ENCODE results near the gene TRDN.

TRDN gene

DNA sequence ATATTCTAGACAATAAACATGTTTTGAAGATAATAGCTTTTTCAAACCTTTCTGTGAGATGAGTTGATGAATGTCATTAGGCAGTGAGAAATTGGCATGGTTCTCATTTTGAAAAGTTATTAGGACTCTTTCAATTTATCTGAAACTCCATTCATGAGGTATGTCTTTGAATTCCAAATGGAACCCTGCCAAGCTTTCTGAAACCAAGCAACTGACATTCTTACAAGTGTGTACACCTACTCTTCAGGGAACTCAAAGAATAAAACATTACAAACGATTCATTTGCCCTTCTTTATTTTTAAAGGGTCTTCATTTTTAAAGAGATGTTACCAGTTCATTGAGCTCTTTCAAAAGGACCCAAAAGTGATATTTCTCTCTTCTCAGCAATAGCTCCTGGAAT, 2.1 kb upstream of the TRDN start:
- Histone ChIP-seq H3K36me3 (ENCODE audit: insufficient read depth, low read length) (no peaks in the 10 kb centered on the region), H3K27ac (ENCODE audit: low read length) (no peak overlapping the region), H3K9me3 (ENCODE audit: insufficient read depth, low read length, severe bottlenecking) (no peaks in the 10 kb centered on the region), H3K4me2 (ENCODE audit: insufficient read depth, low read length) (no peak overlapping the region), H3K4me3 (ENCODE audit: low read depth in 1 of 2, low read length in 2 of 2) (no peak overlapping the region), H3K27me3 (ENCODE audit: insufficient read depth, low read length, poor library complexity) (no peaks in the 10 kb centered on the region), H3K4me1 (ENCODE audit: insufficient read depth, low read length) (no peaks in the 10 kb centered on the region), H3K79me2 (ENCODE audit: insufficient read depth, low read length) (no peaks in the 10 kb centered on the region), H3K9ac (ENCODE audit: low read depth, low read length) (no peak overlapping the region), H2AFZ (ENCODE audit: low read depth, low read length) (no peak overlapping the region), H4K20me1 (ENCODE audit: insufficient read depth, low read length) (no peaks in the 10 kb centered on the region)
- no peak for TF ChIP-seq EZH2 (IDR thresholded peaks at IDR 0.05; ENCODE audit: borderline replicate concordance, low read depth, low read length, severe bottlenecking)
- TF ChIP-seq, protein P1, sequence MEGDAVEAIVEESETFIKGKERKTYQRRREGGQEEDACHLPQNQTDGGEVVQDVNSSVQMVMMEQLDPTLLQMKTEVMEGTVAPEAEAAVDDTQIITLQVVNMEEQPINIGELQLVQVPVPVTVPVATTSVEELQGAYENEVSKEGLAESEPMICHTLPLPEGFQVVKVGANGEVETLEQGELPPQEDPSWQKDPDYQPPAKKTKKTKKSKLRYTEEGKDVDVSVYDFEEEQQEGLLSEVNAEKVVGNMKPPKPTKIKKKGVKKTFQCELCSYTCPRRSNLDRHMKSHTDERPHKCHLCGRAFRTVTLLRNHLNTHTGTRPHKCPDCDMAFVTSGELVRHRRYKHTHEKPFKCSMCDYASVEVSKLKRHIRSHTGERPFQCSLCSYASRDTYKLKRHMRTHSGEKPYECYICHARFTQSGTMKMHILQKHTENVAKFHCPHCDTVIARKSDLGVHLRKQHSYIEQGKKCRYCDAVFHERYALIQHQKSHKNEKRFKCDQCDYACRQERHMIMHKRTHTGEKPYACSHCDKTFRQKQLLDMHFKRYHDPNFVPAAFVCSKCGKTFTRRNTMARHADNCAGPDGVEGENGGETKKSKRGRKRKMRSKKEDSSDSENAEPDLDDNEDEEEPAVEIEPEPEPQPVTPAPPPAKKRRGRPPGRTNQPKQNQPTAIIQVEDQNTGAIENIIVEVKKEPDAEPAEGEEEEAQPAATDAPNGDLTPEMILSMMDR (IDR thresholded peaks at IDR 0.05; ENCODE audit: borderline replicate concordance, extremely low read depth, low read length, poor library complexity, severe bottlenecking): no peak
- ATAC-seq (ENCODE audit: insufficient read depth, low read depth) (no peak), DNase-seq (no peak)

DNA sequence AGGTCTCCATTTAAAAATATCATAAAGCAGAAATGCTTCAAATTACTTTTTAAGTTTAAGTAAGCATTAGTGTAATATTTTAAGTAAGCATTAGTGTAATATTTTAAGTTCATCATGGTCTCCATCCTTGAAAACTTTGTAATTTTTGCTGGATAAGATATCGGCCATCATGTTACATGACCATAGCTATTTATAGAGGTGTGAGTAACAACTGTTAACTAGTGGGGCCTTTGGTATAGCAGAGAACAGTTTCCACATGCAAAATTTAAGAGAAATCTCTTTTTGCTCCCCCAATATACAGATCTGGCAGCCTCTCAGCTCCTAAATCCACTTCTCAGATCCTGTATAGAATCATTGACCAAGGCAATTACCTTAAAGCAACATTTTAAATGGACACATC, 468 bp downstream of the TRDN start:
- H2AFZ ChIP-seq (ENCODE audit: low read depth, low read length): no peak overlapping the region

DNA sequence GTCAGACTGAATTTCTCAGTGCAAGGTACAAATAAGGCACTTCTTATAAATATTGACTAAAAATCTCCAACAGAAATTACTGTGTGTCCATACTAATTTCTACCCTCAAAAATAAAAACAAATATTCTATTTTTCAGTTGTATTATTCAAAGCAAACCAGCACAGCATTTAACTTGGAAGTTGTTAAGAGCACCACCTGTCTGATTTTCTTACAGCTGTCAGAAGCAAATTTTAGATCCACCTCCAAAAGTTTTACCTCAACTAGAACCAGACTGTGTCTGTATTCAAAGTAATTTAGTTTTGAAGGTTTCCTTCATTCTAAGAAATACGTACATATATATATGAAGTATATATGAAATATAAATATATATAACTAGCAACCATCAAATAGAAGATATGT, 1.2 kb downstream of the TRDN start:
- no peak overlapping the region for H3K27ac ChIP-seq (ENCODE audit: low read length)
- H3K36me3 ChIP-seq (ENCODE audit: insufficient read depth, low read length): no peaks in the 10 kb centered on the region
- no peak overlapping the region for H3K9ac ChIP-seq (ENCODE audit: low read depth, low read length)
- no peak overlapping the region for H2AFZ ChIP-seq (ENCODE audit: low read depth, low read length)
- H4K20me1 ChIP-seq (ENCODE audit: insufficient read depth, low read length): no peaks in the 10 kb centered on the region
- no peak overlapping the region for H3K4me2 ChIP-seq (ENCODE audit: insufficient read depth, low read length)
- ATAC-seq (ENCODE audit: insufficient read depth, low read depth) (no peak), DNase-seq (no peak)
- H3K9me3 ChIP-seq (ENCODE audit: insufficient read depth, low read length, severe bottlenecking): no peaks in the 10 kb centered on the region
- H3K79me2 ChIP-seq (ENCODE audit: insufficient read depth, low read length): no peaks in the 10 kb centered on the region
- H3K4me1 ChIP-seq (ENCODE audit: insufficient read depth, low read length): no peaks in the 10 kb centered on the region
- TF ChIP-seq EZH2 (IDR thresholded peaks at IDR 0.05; ENCODE audit: borderline replicate concordance, low read depth, low read length, severe bottlenecking): no peak
- TF ChIP-seq, protein P1 (IDR thresholded peaks at IDR 0.05; ENCODE audit: borderline replicate concordance, extremely low read depth, low read length, poor library complexity, severe bottlenecking): no peak
- H3K4me3 ChIP-seq (ENCODE audit: low read depth in 1 of 2, low read length in 2 of 2): no peak overlapping the region
- H3K27me3 ChIP-seq (ENCODE audit: insufficient read depth, low read length, poor library complexity): no peaks in the 10 kb centered on the region

More for the DNA sequence above, 468 bp downstream of the TRDN start:
- Histone ChIP-seq H3K36me3 (ENCODE audit: insufficient read depth, low read length) (no peaks in the 10 kb centered on the region), H3K4me2 (ENCODE audit: insufficient read depth, low read length) (no peak overlapping the region), H3K79me2 (ENCODE audit: insufficient read depth, low read length) (no peaks in the 10 kb centered on the region), H3K4me3 (ENCODE audit: low read depth in 1 of 2, low read length in 2 of 2) (no peak overlapping the region), H3K9me3 (ENCODE audit: insufficient read depth, low read length, severe bottlenecking) (no peaks in the 10 kb centered on the region), H4K20me1 (ENCODE audit: insufficient read depth, low read length) (no peaks in the 10 kb centered on the region), H3K9ac (ENCODE audit: low read depth, low read length) (no peak overlapping the region), H3K27me3 (ENCODE audit: insufficient read depth, low read length, poor library complexity) (no peaks in the 10 kb centered on the region), H3K27ac (ENCODE audit: low read length) (no peak overlapping the region), H3K4me1 (ENCODE audit: insufficient read depth, low read length) (no peaks in the 10 kb centered on the region)
- ATAC-seq (ENCODE audit: insufficient read depth, low read depth) (no peak), DNase-seq (no peak)
- TF ChIP-seq EZH2 (IDR thresholded peaks at IDR 0.05; ENCODE audit: borderline replicate concordance, low read depth, low read length, severe bottlenecking): no peak
- TF ChIP-seq, protein P1 (IDR thresholded peaks at IDR 0.05; ENCODE audit: borderline replicate concordance, extremely low read depth, low read length, poor library complexity, severe bottlenecking): no peak

DNA sequence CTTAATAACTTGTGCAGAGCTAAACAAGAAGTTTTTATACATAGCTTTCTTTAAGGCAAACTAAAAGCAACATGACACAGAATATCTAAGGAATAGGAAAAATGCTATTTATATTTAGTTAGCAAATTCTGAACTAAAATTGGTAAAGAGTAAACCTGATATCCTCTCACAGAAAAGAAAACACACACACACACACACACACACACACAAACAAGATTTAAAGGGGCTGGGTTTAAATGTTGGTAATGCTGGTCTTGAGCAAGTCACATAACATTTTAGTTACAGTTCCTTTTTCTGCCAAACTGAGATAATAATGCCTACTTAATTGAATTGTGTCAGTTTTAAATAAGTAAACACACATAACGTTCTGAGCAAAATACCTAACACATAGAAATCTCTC, 1.6 kb downstream of the TRDN start:
- DNase-seq (no peak), ATAC-seq (ENCODE audit: insufficient read depth, low read depth) (no peak)
- Histone ChIP-seq H2AFZ (ENCODE audit: low read depth, low read length) (no peak overlapping the region), H3K36me3 (ENCODE audit: insufficient read depth, low read length) (no peaks in the 10 kb centered on the region), H3K4me2 (ENCODE audit: insufficient read depth, low read length) (no peak overlapping the region), H3K27me3 (ENCODE audit: insufficient read depth, low read length, poor library complexity) (no peaks in the 10 kb centered on the region), H3K4me3 (ENCODE audit: low read depth in 1 of 2, low read length in 2 of 2) (no peak overlapping the region), H3K9me3 (ENCODE audit: insufficient read depth, low read length, severe bottlenecking) (no peaks in the 10 kb centered on the region), H3K79me2 (ENCODE audit: insufficient read depth, low read length) (no peaks in the 10 kb centered on the region), H3K27ac (ENCODE audit: low read length) (no peak overlapping the region), H4K20me1 (ENCODE audit: insufficient read depth, low read length) (no peaks in the 10 kb centered on the region), H3K9ac (ENCODE audit: low read depth, low read length) (no peak overlapping the region), H3K4me1 (ENCODE audit: insufficient read depth, low read length) (no peaks in the 10 kb centered on the region)
- TF ChIP-seq EZH2 (IDR thresholded peaks at IDR 0.05; ENCODE audit: borderline replicate concordance, low read depth, low read length, severe bottlenecking): no peak
- TF ChIP-seq, protein P1 (IDR thresholded peaks at IDR 0.05; ENCODE audit: borderline replicate concordance, extremely low read depth, low read length, poor library complexity, severe bottlenecking): no peak
